ENCODE measurements around the gene PHOX2B.

The PHOX2B gene

GRCh38 chr4:41748571-41749475 is at the start of gene PHOX2B:
PHOX2B (minus strand) TSS chr4:41748725; CDS start chr4:41748610, 115 bp downstream.
- in situ Hi-C loops (cut with MboI; ENCODE audit: low sequenced_read_pairs), result no loop called here

DNA sequence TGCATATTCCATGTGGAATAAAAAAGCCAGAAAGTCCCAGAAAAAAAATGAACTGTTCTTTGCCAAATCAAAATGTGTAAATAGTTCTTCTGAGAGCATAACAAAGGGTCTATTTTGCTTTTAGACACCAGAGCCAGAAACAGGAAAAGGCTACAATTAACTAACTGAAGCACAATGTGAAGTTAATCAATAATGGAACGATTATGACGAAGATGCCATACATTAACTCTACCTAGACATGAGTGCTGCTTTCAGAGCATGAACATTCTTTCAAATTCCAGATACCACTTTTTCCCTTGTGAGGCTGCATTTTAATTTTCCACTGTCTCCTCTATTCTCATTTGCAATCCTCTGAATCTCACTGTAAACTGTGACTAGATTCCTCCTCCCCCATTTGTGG is 48.7 kb upstream of the PHOX2B start:
- in situ Hi-C loops (cut with MboI; ENCODE audit: low sequenced_read_pairs), result no loop called here

GRCh38 chr4:41796545-41797210 is 48.2 kb upstream of the PHOX2B start:
- in situ Hi-C loops (cut with MboI; ENCODE audit: low sequenced_read_pairs), result no loop called here

- in situ Hi-C loops (cut with MboI; ENCODE audit: low sequenced_read_pairs), result no loop called here
Measured at GRCh38 chr4:41795796-41796385, 47.4 kb upstream of the PHOX2B start.

GRCh38 chr4:41792166-41792565 is 43.6 kb upstream of the PHOX2B start:
- in situ Hi-C loops (cut with MboI; ENCODE audit: low sequenced_read_pairs), result no loop called here

- in situ Hi-C loops (cut with MboI; ENCODE audit: low sequenced_read_pairs), result no loop called here
Measured at GRCh38 chr4:41791557-41791956, 43.0 kb upstream of the PHOX2B start.

GRCh38 chr4:41787931-41788330 is 39.4 kb upstream of the PHOX2B start:
- in situ Hi-C loops (cut with MboI; ENCODE audit: low sequenced_read_pairs), result no loop called here

- in situ Hi-C loops (cut with MboI; ENCODE audit: low sequenced_read_pairs), result no loop called here
Measured at GRCh38 chr4:41785665-41786064, 37.1 kb upstream of the PHOX2B start.

DNA sequence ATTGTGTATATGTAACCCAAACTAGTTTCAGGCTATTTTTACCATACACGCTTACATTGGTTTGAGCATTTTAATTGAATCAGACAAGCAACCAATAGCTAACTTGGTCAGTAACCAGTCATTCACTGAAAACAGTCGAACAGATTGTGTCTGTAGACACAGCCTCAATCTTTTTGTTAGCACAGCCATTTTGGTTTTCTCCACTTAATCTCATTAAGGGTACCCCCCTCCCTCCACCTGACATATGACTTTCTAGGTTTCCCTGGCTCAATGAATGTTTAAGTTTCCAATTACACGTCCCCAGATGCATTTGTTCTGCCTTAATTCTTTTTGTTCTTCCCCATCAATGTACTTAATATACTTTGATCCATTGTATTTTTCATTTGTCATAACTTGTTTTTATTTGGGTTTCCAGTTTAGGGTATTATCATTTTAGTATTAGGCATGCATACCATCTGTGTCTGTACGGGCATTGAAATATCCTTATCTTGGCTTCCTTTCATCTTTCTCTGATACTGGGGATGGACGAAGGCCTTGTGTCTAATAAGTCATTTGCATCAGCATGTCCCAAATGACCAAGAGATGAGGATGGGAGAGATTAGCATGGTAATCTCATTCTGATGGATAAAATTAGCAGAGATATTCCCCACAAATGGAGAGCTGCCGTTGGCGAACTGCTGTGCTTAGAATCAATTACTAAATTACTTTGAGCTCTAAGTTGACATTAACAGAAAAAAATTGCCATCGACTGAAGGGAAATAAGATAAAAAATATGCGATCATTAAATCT is 35.9 kb upstream of the PHOX2B start:
- in situ Hi-C loops (cut with MboI; ENCODE audit: low sequenced_read_pairs), result no loop called here

DNA sequence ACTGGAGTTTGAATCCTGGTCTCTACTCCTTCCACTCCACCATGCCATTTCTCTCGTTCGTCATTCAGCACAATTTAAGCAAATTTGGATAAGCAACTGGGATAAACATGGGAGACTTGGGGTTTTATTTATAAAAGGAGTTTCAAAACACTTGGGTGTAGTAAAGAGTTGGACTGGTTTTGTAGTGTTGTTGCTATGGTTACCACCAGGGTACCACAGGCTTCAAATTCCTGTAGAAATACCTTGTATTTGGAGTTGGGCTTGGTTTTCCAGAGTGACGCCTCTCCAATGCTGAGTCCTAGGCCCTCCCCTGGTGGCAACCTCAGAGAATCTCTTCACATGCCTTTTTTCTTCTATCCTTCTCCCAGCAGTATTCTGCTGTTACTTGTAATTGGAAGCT is 27.9 kb upstream of the PHOX2B start:
- in situ Hi-C loops (cut with MboI; ENCODE audit: low sequenced_read_pairs), result no loop called here

DNA sequence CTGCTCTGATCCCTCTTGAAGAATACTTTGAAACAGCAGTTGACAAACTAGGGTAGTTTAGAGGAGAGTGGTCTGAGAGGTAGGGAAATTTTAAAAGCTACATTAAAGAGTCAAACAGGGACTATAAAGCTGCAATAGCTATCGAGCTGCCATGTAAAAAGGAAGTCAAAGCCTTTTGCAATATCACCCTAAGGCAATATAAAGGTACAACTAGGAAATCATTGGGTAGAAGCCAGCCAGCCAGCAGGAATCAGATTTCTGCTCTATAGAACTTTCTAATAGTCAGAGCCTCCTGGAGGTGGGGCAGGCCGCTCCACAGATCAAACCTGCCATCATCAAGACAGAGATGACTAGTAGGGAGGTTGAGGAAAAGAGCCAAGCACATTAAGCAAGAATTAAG is 15.2 kb upstream of the PHOX2B start:
- in situ Hi-C loops (cut with MboI; ENCODE audit: low sequenced_read_pairs), result no loop called here

GRCh38 chr4:41758884-41759283 is 10.4 kb upstream of the PHOX2B start:
- in situ Hi-C loops (cut with MboI; ENCODE audit: low sequenced_read_pairs), result no loop called here

DNA sequence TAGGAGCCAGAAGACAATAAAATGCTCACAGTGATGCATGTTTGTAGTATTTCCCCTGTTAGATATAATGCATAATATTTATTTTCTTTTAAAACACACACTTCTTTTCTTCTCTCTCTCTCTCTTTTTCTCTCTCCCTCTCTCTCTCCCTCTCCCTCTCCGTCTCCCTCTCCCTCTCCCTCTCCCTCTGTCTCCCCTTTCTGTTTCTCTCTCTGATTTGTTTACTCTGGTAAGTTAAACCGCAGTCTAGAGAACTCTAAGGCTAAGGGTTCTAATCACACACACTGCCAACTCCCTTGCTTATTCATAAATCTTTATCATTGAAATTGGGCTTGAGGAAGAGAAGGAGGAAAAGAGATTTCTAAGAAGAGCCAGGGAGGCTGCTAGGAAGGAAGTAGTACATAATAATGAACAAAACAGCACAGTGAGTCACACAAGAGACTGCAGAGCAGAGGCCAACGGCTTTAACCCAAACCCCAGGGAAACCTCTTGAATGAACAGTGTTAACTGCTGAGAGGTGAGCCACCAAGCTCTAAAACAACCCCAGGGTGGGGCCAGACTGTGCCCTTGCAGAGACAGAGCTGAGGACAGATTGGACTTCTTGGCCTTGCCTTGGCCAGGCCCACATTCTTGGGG is 9.1 kb upstream of the PHOX2B start:
- in situ Hi-C loops (cut with MboI; ENCODE audit: low sequenced_read_pairs), result no loop called here

- in situ Hi-C loops (cut with MboI; ENCODE audit: low sequenced_read_pairs), result no loop called here
Measured at GRCh38 chr4:41753942-41754341, 5.4 kb upstream of the PHOX2B start.

GRCh38 chr4:41752081-41752836 is 3.7 kb upstream of the PHOX2B start:
- in situ Hi-C loops (cut with MboI; ENCODE audit: low sequenced_read_pairs), result no loop called here

GRCh38 chr4:41751449-41752061 is 3.0 kb upstream of the PHOX2B start:
- in situ Hi-C loops (cut with MboI; ENCODE audit: low sequenced_read_pairs), result no loop called here

GRCh38 chr4:41750626-41751448 is 2.3 kb upstream of the PHOX2B start:
- in situ Hi-C loops (cut with MboI; ENCODE audit: low sequenced_read_pairs), result no loop called here

DNA sequence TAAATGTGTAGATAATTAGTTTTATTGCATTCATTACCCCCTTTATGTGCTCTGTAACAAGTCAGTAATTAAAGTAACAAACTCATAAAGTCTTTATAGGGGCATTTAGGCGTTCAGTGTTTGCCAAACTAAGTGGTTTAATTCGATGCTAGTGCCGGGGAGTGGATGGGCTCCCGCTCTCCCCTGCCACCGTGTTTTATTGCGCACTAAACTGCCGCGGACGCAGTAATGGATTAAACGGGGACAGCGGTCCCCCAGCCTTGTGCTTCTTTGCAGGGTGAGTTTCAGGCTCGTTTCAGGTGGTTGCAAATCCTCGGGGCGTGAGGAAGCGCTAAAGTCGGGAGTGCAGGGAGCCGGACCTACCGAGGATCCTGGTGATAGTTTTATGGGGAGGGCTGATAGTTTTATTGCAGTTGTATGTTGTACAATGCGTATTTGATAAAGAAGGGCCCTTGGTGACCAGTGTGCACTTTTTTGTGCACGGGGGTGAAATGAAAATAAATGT is 1.6 kb upstream of the PHOX2B start:
- in situ Hi-C loops (cut with MboI; ENCODE audit: low sequenced_read_pairs), result no loop called here
